Keratinocyte (primary cell): ENCODE measurements around the gene CPEB3.

ENCODE experiments used
- CTCF ChIP-seq, 3 experiments: IDR thresholded peaks in 1 of 3; conservative IDR thresholded peaks in 1 of 3; optimal IDR thresholded peaks in 1 of 3; 2 replicates in 2 of 3; 3 replicates in 1 of 3; pipeline versions ENCODE3 to v1.5.1; 2011; ENCODE audit warnings: low read length in 3 of 3, mild to moderate bottlenecking in 3 of 3, moderate library complexity in 2 of 3, control low read depth in 1 of 3, inconsistent platforms in 1 of 3; ENCODE audit not compliant: insufficient read depth in 2 of 3; ENCODE audit errors: extremely low read depth in 1 of 3
- EZH2 ChIP-seq: IDR thresholded peaks from one replicate; pipeline ENCODE4 v1.6.1; 2012; ENCODE audit warnings: inconsistent platforms, mild to moderate bottlenecking, low read length, moderate library complexity

- TF ChIP-seq CTCF (optimal IDR thresholded peaks at IDR 0.05 in 1 of 3, IDR thresholded peaks at IDR 0.05 in 1 of 3, conservative IDR thresholded peaks at IDR 0.05 in 1 of 3; ENCODE audit: extremely low read depth in 1 of 3, insufficient read depth in 2 of 3, low read length in 3 of 3) (no peak), EZH2 (no peak)
These were observed 71.3 kb downstream of the CPEB3 start for GRCh38 chr10:92219559-92219958.
